H1 (cell line): ENCODE results near the gene SMAP1. TPM values are rescaled to one million over a fixed set of nuclear protein-coding genes. Genes with fewer than 3 reads are reported as not detected.

ENCODE experiments used
- CTCF ChIA-PET: fragments of 300-600 bp; sonication (Branson Sonifier 250); formaldehyde crosslinking; loops from one replicate; lab custom pipeline; 2021; ENCODE audit not compliant: partially characterized antibody; lab: Charles Lee
- POLR2A ChIA-PET: fragments of 300-600 bp; sonication (Branson Sonifier 250); formaldehyde crosslinking; loops from one replicate; lab custom pipeline; 2021; ENCODE audit warnings: inconsistent platforms; ENCODE audit not compliant: partially characterized antibody; lab: Charles Lee
- DNase-seq, 2 experiments: peaks; one replicate each; pipeline versions ENCODE4 v3.0.0 to v3.0.0-alpha.2; 2010 to 2022; ENCODE audit warnings: low spot score in 2 of 2, low read depth in 1 of 2, mixed read lengths in 1 of 2
- FAIRE-seq: peaks from 2 replicates; lab custom pipeline; 2011; peaks lifted over from hg19 to GRCh38; lab: Jason Lieb, UNC
- H2AFZ ChIP-seq: 2 replicates; pipeline ENCODE4 v1.8.1; 2012; ENCODE audit warnings: low read length, inconsistent platforms
- H2AK5ac ChIP-seq: 2 replicates; pipeline ENCODE4 v1.6.1; 2013; ENCODE audit warnings: low read depth, low read length
- H2BK120ac ChIP-seq: replicated peaks from 2 replicates; pipeline ENCODE3; 2013; ENCODE audit warnings: low read depth, low read length, inconsistent platforms
- H2BK12ac ChIP-seq: 2 replicates; pipeline ENCODE4 v1.6.1; 2013; ENCODE audit warnings: low read depth, low read length
- H2BK15ac ChIP-seq: 2 replicates; pipeline ENCODE4 v1.6.1; 2013; ENCODE audit warnings: low read length
- H2BK20ac ChIP-seq: 2 replicates; pipeline ENCODE4 v1.6.1; 2013; ENCODE audit warnings: low read length
- H2BK5ac ChIP-seq: 2 replicates; pipeline ENCODE4 v1.6.1; 2013; ENCODE audit warnings: low read depth, low read length
- H3K14ac ChIP-seq: 2 replicates; pipeline ENCODE4 v1.6.1; 2013; ENCODE audit warnings: inconsistent platforms; ENCODE audit not compliant: insufficient read length
- H3K18ac ChIP-seq: 2 replicates; pipeline ENCODE4 v1.6.1; 2013; ENCODE audit warnings: low read length; ENCODE audit errors: extremely low read depth
- H3K23ac ChIP-seq: 2 replicates; pipeline ENCODE4 v1.6.1; 2013; ENCODE audit warnings: inconsistent platforms; ENCODE audit not compliant: insufficient read length
- H3K23me2 ChIP-seq: 2 replicates; pipeline ENCODE4 v1.6.1; 2013; ENCODE audit warnings: low read depth, low read length
- H3K27ac ChIP-seq: 2 replicates; pipeline ENCODE4 v1.6.1; 2011; ENCODE audit warnings: low read depth, low read length, inconsistent platforms
- H3K27me3 ChIP-seq, 4 experiments: replicated peaks in 1 of 4; 1 replicate in 1 of 4; 2 replicates in 3 of 4; pipeline versions ENCODE4 v1.6.1 to v1.8.1; 2011 to 2013; ENCODE audit warnings: low read length in 3 of 4, mild to moderate bottlenecking in 3 of 4, inconsistent platforms in 2 of 4, mixed read lengths in 2 of 4, moderate library complexity in 1 of 4; ENCODE audit not compliant: control insufficient read depth in 3 of 4, insufficient read depth in 3 of 4; ENCODE audit errors: extremely low read depth in 1 of 4
- H3K36me3 ChIP-seq, 4 experiments: 2 replicates each; pipeline versions ENCODE4 v1.6.1 to v1.8.1; 2011 to 2013; ENCODE audit warnings: mild to moderate bottlenecking in 4 of 4, low read length in 3 of 4, moderate library complexity in 2 of 4, control low read depth in 1 of 4, inconsistent platforms in 1 of 4; ENCODE audit not compliant: insufficient read depth in 4 of 4, control insufficient read depth in 2 of 4
- H3K4ac ChIP-seq: replicated peaks from 2 replicates; pipeline ENCODE3; 2013; ENCODE audit warnings: low read length, low read depth, mixed read lengths, inconsistent platforms; ENCODE audit not compliant: insufficient read length
- H3K4me1 ChIP-seq, 4 experiments: replicated peaks in 1 of 4; 1 replicate in 1 of 4; 2 replicates in 3 of 4; pipeline versions ENCODE4 v1.6.1 to v1.8.1; 2011 to 2013; ENCODE audit warnings: low read length in 3 of 4, inconsistent platforms in 2 of 4, mixed read lengths in 1 of 4; ENCODE audit not compliant: insufficient read depth in 4 of 4, control insufficient read depth in 3 of 4
- H3K4me2 ChIP-seq, 2 experiments: 2 replicates each; pipeline versions ENCODE4 v1.6.1 to v1.8.1; 2011 to 2013; ENCODE audit warnings: low read depth in 2 of 2, low read length in 2 of 2, control low read depth in 1 of 2, inconsistent platforms in 1 of 2, mild to moderate bottlenecking in 1 of 2; ENCODE audit not compliant: insufficient read depth in 1 of 2
- H3K4me3 ChIP-seq, 4 experiments: fragments of 200-600, 300-600 bp in 1 of 4; sonication (generic), shearing (Covaris generic), sonication (Bioruptor Twin) in 1 of 4; 2 replicates each; pipeline versions ENCODE4 v1.5.1 to v1.8.1; 2011 to 2016; ENCODE audit warnings: low read length in 4 of 4, low read depth in 3 of 4, control low read depth in 2 of 4, inconsistent platforms in 2 of 4, mild to moderate bottlenecking in 2 of 4, mixed read lengths in 1 of 4, moderate library complexity in 1 of 4; ENCODE audit not compliant: insufficient read depth in 2 of 4; ENCODE audit errors: extremely low read depth in 1 of 4
- H3K56ac ChIP-seq: replicated peaks from 2 replicates; pipeline ENCODE3; 2013; ENCODE audit warnings: low read depth, mild to moderate bottlenecking, mixed read lengths, low read length, inconsistent platforms; ENCODE audit not compliant: insufficient read length
- H3K79me1 ChIP-seq: 2 replicates; pipeline ENCODE4 v1.6.1; 2013; ENCODE audit warnings: low read depth, low read length, control low read depth
- H3K79me2 ChIP-seq, 2 experiments: 2 replicates each; pipeline versions ENCODE4 v1.6.1 to v1.8.1; 2012 to 2013; ENCODE audit warnings: low read length in 2 of 2, mild to moderate bottlenecking in 2 of 2, inconsistent platforms in 1 of 2; ENCODE audit not compliant: insufficient read depth in 2 of 2, control insufficient read depth in 1 of 2
- H3K9ac ChIP-seq, 4 experiments: replicated peaks in 1 of 4; 1 replicate in 1 of 4; 2 replicates in 3 of 4; pipeline versions ENCODE4 v1.6.1 to v1.8.1; 2011 to 2013; ENCODE audit warnings: low read depth in 3 of 4, low read length in 3 of 4, control low read depth in 2 of 4, mild to moderate bottlenecking in 2 of 4, moderate library complexity in 2 of 4, inconsistent platforms in 1 of 4; ENCODE audit errors: extremely low read depth in 1 of 4
- H3K9me3 ChIP-seq, 2 experiments: 2 replicates each; pipeline versions ENCODE4 v1.6.1 to v1.8.1; 2012 to 2013; ENCODE audit warnings: mild to moderate bottlenecking in 2 of 2, moderate library complexity in 2 of 2, control low read depth in 1 of 2, inconsistent platforms in 1 of 2, low read depth in 1 of 2, low read length in 1 of 2, mixed read lengths in 1 of 2; ENCODE audit not compliant: insufficient read depth in 2 of 2
- H4K20me1 ChIP-seq, 2 experiments: replicated peaks in 1 of 2; 2 replicates each; pipeline versions ENCODE3 to v1.8.1; 2011 to 2013; ENCODE audit warnings: inconsistent platforms in 2 of 2, low read length in 2 of 2, mild to moderate bottlenecking in 1 of 2; ENCODE audit not compliant: insufficient read depth in 2 of 2, control insufficient read depth in 1 of 2
- H4K5ac ChIP-seq: 2 replicates; pipeline ENCODE4 v1.6.1; 2013; ENCODE audit warnings: low read length, low read depth, mixed read lengths, inconsistent platforms; ENCODE audit not compliant: insufficient read length
- H4K8ac ChIP-seq: 2 replicates; pipeline ENCODE4 v1.8.0; 2013; ENCODE audit warnings: mild to moderate bottlenecking, moderate library complexity, low read length, inconsistent platforms; ENCODE audit not compliant: insufficient read depth; ENCODE audit errors: extremely low read depth
- H4K91ac ChIP-seq: replicated peaks from 2 replicates; pipeline ENCODE3; 2013; ENCODE audit warnings: low read length, mixed read lengths, inconsistent platforms; ENCODE audit not compliant: insufficient read length
- CTCF ChIP-seq, 3 experiments: IDR thresholded peaks; 1 replicate in 2 of 3; 2 replicates in 1 of 3; pipeline versions ENCODE4 v1.5.1 to v1.6.1; 2011; ENCODE audit warnings: low read length in 3 of 3, mild to moderate bottlenecking in 3 of 3, inconsistent platforms in 2 of 3, low read depth in 1 of 3, moderate library complexity in 1 of 3; ENCODE audit not compliant: insufficient read depth in 1 of 3; ENCODE audit errors: control extremely low read depth in 1 of 3
- GTF2F1 ChIP-seq: IDR thresholded peaks from 2 replicates; pipeline ENCODE4 v1.6.1; 2012; ENCODE audit warnings: low read depth, low read length, improper control_type of control experiment, borderline replicate concordance
- TAF7 ChIP-seq: optimal IDR thresholded peaks from 2 replicates; pipeline ENCODE3; 2011; ENCODE audit warnings: low read depth, mild to moderate bottlenecking, inconsistent platforms, low read length, moderate library complexity, borderline replicate concordance
- WGBS, 2 experiments: shearing (Covaris generic) in 1 of 2; methylation state at CpG; one replicate each; pipeline versions ENCODE4 v1.1.6 to v1.1.7; 2013 to 2015; ENCODE audit warnings: low lambda C conversion rate in 2 of 2, mixed read lengths in 2 of 2, inconsistent platforms in 1 of 2, low coverage in 1 of 2, missing lambda C conversion rate in 1 of 2; ENCODE audit not compliant: insufficient replicate concordance in 2 of 2, insufficient coverage in 1 of 2, insufficient read length in 1 of 2; ENCODE audit errors: extremely low coverage in 1 of 2, missing lambda C conversion rate in 1 of 2; 5-methylcytosine and 5-hydroxymethylcytosine counted together
- long read RNA-seq, 2 experiments: library from RNA in 1 of 2; library from capped mRNA in 1 of 2; stranded (forward); transcript quantifications; one replicate each; pipeline ENCODE4 v2.0.0, GENCODE V29; 2021; ENCODE audit warnings: inconsistent platforms in 1 of 2
- polyA minus RNA-seq, 3 experiments: library from RNA; depleted of rRNA, polyadenylated mRNA; stranded (reverse); fragments of >200 nt; gene quantifications; 1 replicate in 2 of 3; 2 replicates in 1 of 3; pipeline ENCODE4 v1.2.3, GENCODE V29; 2011
- polyA plus RNA-seq, 7 experiments: library from polyadenylated mRNA; depleted of rRNA in 3 of 7; stranded (reverse) in 5 of 7; unstranded in 2 of 7; fragments of >200 nt in 5 of 7; fragments of 200-250 nt in 2 of 7; gene quantifications; 1 replicate in 5 of 7; 2 replicates in 1 of 7; 4 replicates in 1 of 7; pipeline versions ENCODE4 v1.2.1 to v1.2.3, GENCODE V29; 2011 to 2013; ENCODE audit warnings: missing spikeins in 2 of 7, mixed read lengths in 2 of 7
- total RNA-seq: library from RNA; stranded (reverse); fragmentation: NEBNext Ultra II Directional; extraction: Animal tissue kit (Norgen Biotek cat#: 25700); gene quantifications from 2 replicates; pipeline ENCODE4 v1.2.1, GENCODE V29; 2021
- TF ChIP-seq, protein P1 (sequence below): IDR thresholded peaks from 2 replicates; pipeline ENCODE4 v1.6.1; 2012; ENCODE audit warnings: inconsistent platforms

The SMAP1 gene
- total RNA-seq, result 31.8 and 32.4 TPM in 2 replicates
- polyA plus RNA-seq (2011; rRNA removed), result 13.7 and 18.8 TPM in 2 replicates
- polyA plus RNA-seq (2011; cell fraction: cytosol; rRNA removed), result 17.8 TPM
- polyA plus RNA-seq (2011; cell fraction: nucleus; rRNA removed), result 25.1 TPM
- polyA plus RNA-seq (2012, experiment 1 of 2), result 21.2 to 31.0 TPM (median 24.7 TPM) in 4 replicates
- polyA plus RNA-seq (2012, experiment 2 of 2), result 6.7 TPM
- 31.3 TPM for polyA plus RNA-seq (2013, experiment 1 of 2)
- polyA plus RNA-seq (2013, experiment 2 of 2), result 32.2 TPM
- polyA minus RNA-seq (2011; rRNA and poly(A)+ RNA removed), result 39.3 and 40.1 TPM in 2 replicates
- 20.6 TPM for polyA minus RNA-seq (2011; cell fraction: cytosol; rRNA and poly(A)+ RNA removed)
- 33.4 TPM for polyA minus RNA-seq (2011; cell fraction: nucleus; rRNA and poly(A)+ RNA removed)
- long read RNA-seq, experiment 1, transcript SMAP1-201 (10 exons, 2,403 nt), result major isoform, 9 of 46 reads
- long read RNA-seq, experiment 1, partial matches to known transcripts, result 22 of 46 reads
- long read RNA-seq, experiment 1, other reads (novel, unspliced or antisense), result 14 of 46 reads
- long read RNA-seq, experiment 2, partial matches to known transcripts, result 5 of 6 reads
- long read RNA-seq, experiment 2, other reads (novel, unspliced or antisense), result 1 of 6 reads

- Histone ChIP-seq H3K23ac (no peak within 1 kb of the TSS), H2AFZ (peak within 1 kb of the TSS; percentile 97), H2BK20ac (0 out of 2 replicates have a peak within 1 kb of the TSS, but pooled peaks have one; percentile 17), H2AK5ac (no peak within 1 kb of the TSS), H2BK5ac (peak within 1 kb of the TSS; percentile 92), H3K18ac (peak within 1 kb of the TSS; percentile 94), H3K27ac (peak within 1 kb of the TSS; percentile 63; the same call in 1 of the 2 replicates), H4K91ac (peak within 1 kb of the TSS; percentile 83), H4K5ac (peak within 1 kb of the TSS; percentile 75), H3K14ac (no peak within 1 kb of the TSS), H4K20me1 (no peaks in the 10 kb centered on the region), H3K4me2 (peak within 1 kb of the TSS; percentile 71 to 79), H4K8ac (peak within 1 kb of the TSS; percentile 96), H3K4me1 (peaks cover 0 to 6% (median 3%) of the 10 kb centered on the region in 4 experiments; a peak in 3 of 7 replicates), H2BK12ac (no peak within 1 kb of the TSS; the same call in 1 of the 2 replicates), H2BK120ac (no peak within 1 kb of the TSS), H3K9me3 (no peaks in the 10 kb centered on the region), H3K56ac (peak within 1 kb of the TSS; percentile 84), H3K4ac (no peak within 1 kb of the TSS), H3K4me3 (peak within 1 kb of the TSS; percentile 80 to 98 (median 86)), H3K9ac (peak within 1 kb of the TSS; percentile 80 to 95 (median 86)), H3K79me2 (peaks cover 0 to 41% of the 10 kb centered on the region in 2 experiments; a peak in 2 of 4 replicates), H3K36me3 (no peaks in the 10 kb centered on the region), H3K79me1 (peaks cover 3% of the 10 kb centered on the region; the same call in 1 of the 2 replicates), H3K23me2 (peaks cover 4% of the 10 kb centered on the region), H2BK15ac (0 out of 2 replicates have a peak within 1 kb of the TSS, but pooled peaks have one; percentile 49), H3K27me3 (no peaks in the 10 kb centered on the region)
- ChIA-PET POLR2A (interaction anchor here (0.7 to 3.1 kb wide), 11 partner anchors 10 to 346 kb away, joined by 3 to 16 read pairs (median 4); partner anchors contain the start of genes FAM135A and SDHAF4), CTCF (interaction anchor here (0.7 to 3.0 kb wide), 15 partner anchors 19 to 607 kb away, joined by 3 to 16 read pairs (median 3); no protein-coding TSS in a partner anchor)
- WGBS, 2 experiments, result 2% methylated on average over 29 of the region's 90 CpGs; no CpG with 5 or more reads in 1 of the 2 experiments
- peak; percentile 83 to 93 for DNase-seq
- no peak for FAIRE-seq
- peak in 1 of 3 experiments; percentile 7; a peak in 2 of 4 replicates for TF ChIP-seq CTCF (IDR thresholded peaks at IDR 0.05; ENCODE audit: control extremely low read depth in 1 of 3, insufficient read depth in 1 of 3, low read depth in 1 of 3, low read length in 3 of 3)
- peak; percentile 68 for TF ChIP-seq TAF7
- no peak for TF ChIP-seq GTF2F1
- TF ChIP-seq, protein P1, sequence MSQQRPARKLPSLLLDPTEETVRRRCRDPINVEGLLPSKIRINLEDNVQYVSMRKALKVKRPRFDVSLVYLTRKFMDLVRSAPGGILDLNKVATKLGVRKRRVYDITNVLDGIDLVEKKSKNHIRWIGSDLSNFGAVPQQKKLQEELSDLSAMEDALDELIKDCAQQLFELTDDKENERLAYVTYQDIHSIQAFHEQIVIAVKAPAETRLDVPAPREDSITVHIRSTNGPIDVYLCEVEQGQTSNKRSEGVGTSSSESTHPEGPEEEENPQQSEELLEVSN, result peak; percentile 51
These were observed at the start of gene SMAP1 for GRCh38 chr6:70667711-70668498. Gene SMAP1, plus strand, starts transcription at chr6:70667883. Its CDS starts 141 bp downstream, at chr6:70668024.
